Lower lobe of right lung (tissue), 2 donors: Measurements from ENCODE around the gene NKAIN2. TPM values are rescaled to one million over a fixed set of nuclear protein-coding genes. Genes with fewer than 3 reads are reported as not detected.
"Not testable (repeated sequence)": the region's sequence is repeated elsewhere in the genome, so short reads cannot be mapped to it uniquely, and the experiment has no call there.

Experiments
- ATAC-seq, 2 donors: fragments of 200-7000 bp; cut with Tn5 transposase; one replicate each; pipeline ENCODE4 v1.9.1; 2020 to 2022; ENCODE audit warnings: mild to moderate bottlenecking in 2 of 2, moderate library complexity in 2 of 2
- DNase-seq: peaks from one replicate; pipeline ENCODE4 v3.0.0-alpha.2; 2020
- H3K27ac ChIP-seq: fragments of 200-600 bp; one replicate; pipeline ENCODE4 v1.8.0; 2022
- H3K27me3 ChIP-seq: fragments of 200-600 bp; one replicate; pipeline ENCODE4 v1.8.0; 2022; ENCODE audit warnings: low read depth
- H3K36me3 ChIP-seq: fragments of 200-600 bp; one replicate; pipeline ENCODE4 v1.8.0; 2022; ENCODE audit warnings: mild to moderate bottlenecking
- H3K4me1 ChIP-seq: fragments of 200-600 bp; one replicate; pipeline ENCODE4 v1.8.0; 2022
- H3K4me3 ChIP-seq: fragments of 200-600 bp; one replicate; pipeline ENCODE4 v1.8.0; 2022; ENCODE audit warnings: mild to moderate bottlenecking
- H3K9me3 ChIP-seq: fragments of 200-600 bp; one replicate; pipeline ENCODE4 v1.8.0; 2022
- intact Hi-C: fragments of 100-400 bp; cut with DNase I; formaldehyde crosslinking; loops from one replicate; pipeline ENCODE4 v1.11.0; 2022
- total RNA-seq: library from RNA; stranded (reverse); fragmentation: NEBNext Ultra II Directional; extraction: Animal tissue kit (Norgen Biotek cat#: 25700); gene quantifications from one replicate; pipeline ENCODE4 v1.2.1, GENCODE V29; 2021
- TF ChIP-seq, protein P1 (sequence below): fragments of 200-600 bp; IDR thresholded peaks from one replicate; pipeline ENCODE4 v1.8.0; 2022; ENCODE audit warnings: antibody characterized with exemption, mild to moderate bottlenecking
- donor health status: DM: no; HTN: yes; CAD: no; lungs with severe emphysema.

The NKAIN2 gene
- total RNA-seq, 1 donor from 2014 or later, result 0.12 TPM

DNA sequence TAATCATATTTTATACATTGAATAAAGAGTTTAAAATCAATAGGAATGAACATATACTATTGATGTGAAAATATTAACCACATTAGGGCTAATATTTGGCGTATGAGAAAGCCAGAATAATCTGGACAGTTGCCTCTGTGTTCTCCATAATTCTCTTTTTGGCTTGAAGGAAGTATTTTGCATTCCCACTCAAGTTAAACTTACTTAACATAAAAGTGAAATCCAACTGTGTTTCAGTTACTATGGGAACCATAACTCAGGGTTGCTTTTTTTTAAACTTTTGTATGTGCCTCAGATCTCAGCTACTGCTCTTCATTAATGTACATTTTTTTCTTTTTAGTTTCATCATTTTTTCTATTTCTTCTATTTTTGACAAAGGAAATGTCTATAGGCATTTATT is 479.8 kb downstream of the NKAIN2 start:
- no peak overlapping the region for H3K4me3 ChIP-seq
- TF ChIP-seq, protein P1, sequence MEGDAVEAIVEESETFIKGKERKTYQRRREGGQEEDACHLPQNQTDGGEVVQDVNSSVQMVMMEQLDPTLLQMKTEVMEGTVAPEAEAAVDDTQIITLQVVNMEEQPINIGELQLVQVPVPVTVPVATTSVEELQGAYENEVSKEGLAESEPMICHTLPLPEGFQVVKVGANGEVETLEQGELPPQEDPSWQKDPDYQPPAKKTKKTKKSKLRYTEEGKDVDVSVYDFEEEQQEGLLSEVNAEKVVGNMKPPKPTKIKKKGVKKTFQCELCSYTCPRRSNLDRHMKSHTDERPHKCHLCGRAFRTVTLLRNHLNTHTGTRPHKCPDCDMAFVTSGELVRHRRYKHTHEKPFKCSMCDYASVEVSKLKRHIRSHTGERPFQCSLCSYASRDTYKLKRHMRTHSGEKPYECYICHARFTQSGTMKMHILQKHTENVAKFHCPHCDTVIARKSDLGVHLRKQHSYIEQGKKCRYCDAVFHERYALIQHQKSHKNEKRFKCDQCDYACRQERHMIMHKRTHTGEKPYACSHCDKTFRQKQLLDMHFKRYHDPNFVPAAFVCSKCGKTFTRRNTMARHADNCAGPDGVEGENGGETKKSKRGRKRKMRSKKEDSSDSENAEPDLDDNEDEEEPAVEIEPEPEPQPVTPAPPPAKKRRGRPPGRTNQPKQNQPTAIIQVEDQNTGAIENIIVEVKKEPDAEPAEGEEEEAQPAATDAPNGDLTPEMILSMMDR, result no peak
- no peaks in the 10 kb centered on the region for H3K27me3 ChIP-seq
- H3K27ac ChIP-seq, result no peak overlapping the region
- H3K4me1 ChIP-seq, result no peaks in the 10 kb centered on the region
- intact Hi-C loops, result no loop called here
- no peaks in the 10 kb centered on the region for H3K9me3 ChIP-seq
- H3K36me3 ChIP-seq, result no peaks in the 10 kb centered on the region
- ATAC-seq (no peak), DNase-seq (no peak)

GRCh38 chr6:124285146-124285545 is 481.5 kb downstream of the NKAIN2 start:
- no peaks in the 10 kb centered on the region for H3K4me1 ChIP-seq
- no peaks in the 10 kb centered on the region for H3K9me3 ChIP-seq
- H3K36me3 ChIP-seq, result no peaks in the 10 kb centered on the region
- no peaks in the 10 kb centered on the region for H3K27me3 ChIP-seq
- TF ChIP-seq, protein P1, result no peak
- DNase-seq (no peak), ATAC-seq (no peak)
- H3K4me3 ChIP-seq, result no peak overlapping the region
- no peak overlapping the region for H3K27ac ChIP-seq
- intact Hi-C loops, result no loop called here

DNA sequence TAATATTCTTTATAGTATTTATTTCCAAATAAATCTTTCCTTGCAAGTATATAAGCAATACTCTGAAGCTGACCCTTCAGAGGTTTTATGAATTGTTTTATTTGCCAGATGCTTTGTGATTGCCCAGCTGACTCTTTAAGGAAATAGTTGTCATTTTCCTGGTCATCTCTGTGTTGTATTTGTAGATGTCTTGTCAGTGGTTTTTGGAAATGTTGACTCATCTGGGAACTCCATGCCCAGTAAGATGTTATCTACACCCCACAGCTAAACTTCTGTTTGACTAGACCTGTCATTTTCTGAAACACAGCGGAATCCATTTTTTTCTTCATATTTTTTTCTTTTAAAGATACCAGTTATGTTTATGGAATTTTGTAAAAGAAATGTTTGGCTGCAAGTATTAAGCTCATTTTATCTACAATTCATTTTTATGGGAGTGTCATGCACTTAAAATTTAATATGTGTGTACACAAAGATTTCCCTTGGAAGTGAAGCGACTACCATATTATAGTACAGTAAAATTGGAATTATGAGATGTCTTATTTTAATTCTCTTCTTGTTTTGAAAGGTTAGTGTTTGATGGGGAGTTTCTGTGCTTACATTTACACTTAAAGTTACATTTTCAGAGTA is 491.0 kb downstream of the NKAIN2 start:
- H3K4me1 ChIP-seq, result no peaks in the 10 kb centered on the region
- DNase-seq, result no peak
- no peaks in the 10 kb centered on the region for H3K36me3 ChIP-seq
- H3K4me3 ChIP-seq, result no peak overlapping the region
- H3K27me3 ChIP-seq, result no peaks in the 10 kb centered on the region
- intact Hi-C loops, result no loop called here
- no peak overlapping the region for H3K27ac ChIP-seq
- no peaks in the 10 kb centered on the region for H3K9me3 ChIP-seq
- ATAC-seq, result no peak
- TF ChIP-seq, protein P1, result no peak

DNA sequence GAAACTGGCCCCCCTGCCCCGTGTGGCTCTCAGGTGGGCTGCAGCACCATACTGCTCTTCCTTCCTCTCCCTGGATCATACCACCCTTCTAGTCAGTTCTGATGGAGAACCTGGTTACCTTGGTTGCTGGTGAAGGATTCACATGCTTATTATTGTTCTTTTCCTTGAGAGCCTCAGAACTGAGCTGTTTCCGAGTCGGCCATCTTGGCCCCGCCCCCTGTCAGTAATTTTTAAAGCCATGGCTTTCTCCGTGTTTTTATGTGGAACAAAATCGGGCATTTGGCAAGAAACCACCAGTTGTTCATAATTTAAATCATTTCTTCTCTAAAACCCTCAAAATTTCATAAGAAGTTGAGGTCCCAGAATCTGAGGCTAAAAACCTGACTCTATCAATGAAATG is 493.8 kb downstream of the NKAIN2 start:
- no peak overlapping the region for H3K27ac ChIP-seq
- H3K4me1 ChIP-seq, result no peaks in the 10 kb centered on the region
- intact Hi-C loops, result no loop called here
- ATAC-seq, result no peak
- no peak for DNase-seq
- H3K4me3 ChIP-seq, result no peak overlapping the region
- H3K27me3 ChIP-seq, result no peaks in the 10 kb centered on the region
- no peaks in the 10 kb centered on the region for H3K9me3 ChIP-seq
- no peaks in the 10 kb centered on the region for H3K36me3 ChIP-seq
- TF ChIP-seq, protein P1, result no peak

GRCh38 chr6:124298730-124299129 is 495.1 kb downstream of the NKAIN2 start:
- Histone ChIP-seq H3K27me3 (no peaks in the 10 kb centered on the region), H3K4me3 (no peak overlapping the region), H3K36me3 (no peaks in the 10 kb centered on the region), H3K9me3 (no peaks in the 10 kb centered on the region), H3K4me1 (no peaks in the 10 kb centered on the region), H3K27ac (no peak overlapping the region)
- ATAC-seq (no peak), DNase-seq (no peak)
- TF ChIP-seq, protein P1, result no peak
- intact Hi-C loops, result no loop called here

DNA sequence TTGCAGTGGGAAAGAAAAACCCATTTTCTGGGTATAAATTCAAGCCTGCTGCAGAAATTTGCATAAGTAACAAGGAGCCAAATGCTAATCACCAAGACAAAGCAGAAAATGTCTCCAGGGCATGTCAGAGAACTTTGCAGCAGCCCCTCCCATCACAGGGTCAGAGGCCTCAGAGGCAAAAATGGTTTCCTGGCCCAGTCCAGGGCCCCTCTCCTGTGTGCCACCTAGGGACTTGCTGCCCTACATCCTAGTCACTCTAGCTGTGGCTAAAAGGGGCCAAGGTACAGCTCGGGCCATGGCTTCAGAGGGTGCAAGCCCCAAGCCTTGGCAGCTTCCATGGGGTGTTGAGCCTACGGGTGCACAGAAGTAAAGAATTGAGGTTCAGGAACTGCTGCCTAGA is 497.2 kb downstream of the NKAIN2 start:
- ATAC-seq, H3K9me3 ChIP-seq, DNase-seq, H3K27ac ChIP-seq, H3K27me3 ChIP-seq, H3K4me1 ChIP-seq, H3K36me3 ChIP-seq, H3K4me3 ChIP-seq, intact Hi-C loops: not testable (repeated sequence)
